ENCODE results near the gene BCAS3.
"Not testable (repeated sequence)": the region's sequence is repeated elsewhere in the genome, so short reads cannot be mapped to it uniquely, and the experiment has no call there.

BCAS3 gene

GRCh38 chr17:60677308-60678117 lies at the start of gene BCAS3:
Gene BCAS3 (plus strand): TSS chr17:60677851.
- DNase-seq: peak; percentile 97

- DNase-seq: no peak
These were observed 49.3 kb upstream of the BCAS3 start for GRCh38 chr17:60628252-60628889.

GRCh38 chr17:60629120-60629519 lies 48.5 kb upstream of the BCAS3 start:
- no peak for DNase-seq

DNA sequence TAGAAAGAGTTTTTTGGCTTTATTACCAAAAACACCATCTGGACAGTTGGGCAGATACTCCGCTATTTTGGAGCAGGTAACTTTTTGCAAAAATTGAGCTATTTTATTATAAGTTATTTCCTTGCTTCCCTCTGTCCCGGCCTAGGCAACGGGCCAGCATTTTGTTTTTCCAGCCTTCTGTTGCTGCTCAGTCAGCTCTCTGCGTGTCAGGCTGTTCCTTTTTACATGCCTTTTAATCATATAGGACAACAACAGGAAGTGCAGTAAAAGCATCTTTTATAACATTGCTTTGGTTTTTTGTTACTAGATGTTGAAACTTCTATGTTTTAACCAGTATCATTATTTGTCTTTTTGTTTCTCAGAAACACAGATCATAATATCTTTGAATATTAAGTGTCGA lies 47.3 kb upstream of the BCAS3 start:
- no peak for DNase-seq

DNA sequence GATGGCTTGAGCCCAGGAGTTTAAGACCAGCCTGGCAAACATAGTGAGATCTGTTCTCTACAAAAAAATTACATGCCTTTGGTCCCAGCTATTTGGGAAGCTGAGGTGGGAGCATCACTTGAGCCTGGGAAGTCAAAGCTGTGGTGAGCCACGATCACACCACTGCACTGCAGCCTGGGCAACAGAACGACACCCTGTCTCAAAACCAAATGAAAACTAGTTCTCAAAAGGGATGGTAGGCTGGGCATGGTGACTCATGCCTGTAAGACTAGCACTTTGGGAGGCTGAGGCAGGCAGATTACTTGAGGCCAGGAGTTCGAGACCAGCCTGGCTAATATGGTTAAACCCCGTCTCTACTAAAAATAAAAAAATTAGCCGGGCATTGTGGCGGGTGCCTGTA lies 46.5 kb upstream of the BCAS3 start:
- DNase-seq: no peak

DNA sequence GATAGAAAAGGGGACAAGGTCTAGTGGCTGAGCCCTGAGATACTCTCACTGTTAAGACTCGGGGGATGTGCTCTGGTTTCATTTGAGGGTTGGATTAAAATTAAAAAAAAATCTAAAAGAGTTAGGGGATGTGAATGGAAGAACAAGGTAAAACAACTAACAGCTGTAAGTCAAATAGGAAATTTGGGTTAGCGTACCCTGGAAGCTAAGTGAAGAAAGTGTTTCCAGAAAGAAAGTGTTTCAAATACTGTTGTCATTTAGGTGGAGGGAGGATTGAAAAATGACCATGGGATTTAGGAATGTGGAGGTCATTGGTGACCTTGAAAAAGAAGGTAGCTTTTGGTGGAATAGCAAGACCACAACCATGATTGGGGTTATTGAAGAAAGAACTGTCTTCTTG lies 40.0 kb upstream of the BCAS3 start:
- DNase-seq: no peak

GRCh38 chr17:60639019-60639330 lies 38.7 kb upstream of the BCAS3 start:
- no peak for DNase-seq

DNA sequence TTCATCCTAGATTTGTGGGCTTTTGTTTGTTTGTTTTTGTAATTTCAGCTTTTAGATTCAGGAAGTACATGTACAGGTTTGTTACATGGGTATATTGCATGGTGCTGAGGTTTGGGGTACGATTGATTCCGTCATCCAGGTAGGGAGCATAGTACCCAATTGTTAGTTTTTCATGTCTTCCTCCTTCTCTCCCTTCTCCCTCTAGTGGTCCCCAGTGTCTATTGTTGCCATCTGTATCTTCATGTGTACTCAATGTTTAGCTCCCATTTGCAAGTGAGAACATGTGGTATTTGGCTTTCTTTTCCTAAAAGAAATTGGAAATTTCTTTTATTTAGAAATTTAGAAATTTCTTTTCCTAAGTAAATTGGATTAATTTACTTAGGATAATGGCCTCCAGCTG lies 37.1 kb upstream of the BCAS3 start:
- no peak for DNase-seq

DNA sequence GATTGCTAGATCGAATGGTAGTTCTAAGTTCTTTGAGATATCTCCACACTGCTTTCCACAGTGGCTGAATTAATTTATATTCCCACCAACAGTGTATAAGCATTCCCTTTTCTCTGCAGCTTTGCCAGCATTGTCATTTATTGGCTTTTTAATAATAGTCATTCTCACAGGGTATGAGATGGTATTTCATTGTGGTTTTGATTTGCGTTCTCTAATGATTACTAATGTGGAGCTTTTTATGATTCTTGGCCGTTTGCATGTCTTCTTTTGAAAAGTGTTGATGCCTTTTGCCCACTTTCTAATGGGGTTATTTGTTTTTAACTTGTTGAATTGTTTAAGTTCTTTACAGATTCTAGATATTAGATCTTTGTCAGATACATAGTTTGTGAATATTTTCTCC lies 36.5 kb upstream of the BCAS3 start:
- no peak for DNase-seq

DNA sequence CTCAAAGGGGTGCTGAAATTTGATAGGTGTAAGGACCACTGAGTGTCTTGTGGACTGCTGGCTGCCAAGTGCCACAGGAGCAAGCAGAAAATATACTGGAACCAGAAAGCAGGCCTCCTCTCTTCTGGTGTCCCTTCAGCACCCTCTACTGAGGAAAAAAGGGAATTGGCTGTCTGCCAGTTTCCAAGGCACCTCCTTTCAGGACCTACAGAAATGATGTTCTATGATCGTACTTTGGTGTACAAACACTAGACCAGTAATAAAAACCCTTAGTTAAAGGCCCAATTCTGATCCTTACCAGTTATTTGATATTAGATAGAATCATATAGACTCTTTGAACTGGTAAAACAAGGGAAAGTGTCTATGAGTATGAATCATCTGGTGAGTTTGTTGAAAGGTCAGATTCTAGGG lies 35.8 kb upstream of the BCAS3 start:
- no peak for DNase-seq

- no peak for DNase-seq
These were observed 31.6 kb upstream of the BCAS3 start for GRCh38 chr17:60645918-60646523.

GRCh38 chr17:60646701-60647100 lies 30.9 kb upstream of the BCAS3 start:
- no peak for DNase-seq

- no peak for DNase-seq
These were observed 29.9 kb upstream of the BCAS3 start for GRCh38 chr17:60647705-60648104.

- DNase-seq: no peak
These were observed 25.0 kb upstream of the BCAS3 start for GRCh38 chr17:60652454-60653247.

- DNase-seq: no peak
These were observed 24.1 kb upstream of the BCAS3 start for GRCh38 chr17:60653569-60653968.

GRCh38 chr17:60656499-60656898 lies 21.2 kb upstream of the BCAS3 start:
- no peak for DNase-seq

- no peak for DNase-seq
These were observed 18.5 kb upstream of the BCAS3 start for GRCh38 chr17:60659156-60659555.

DNA sequence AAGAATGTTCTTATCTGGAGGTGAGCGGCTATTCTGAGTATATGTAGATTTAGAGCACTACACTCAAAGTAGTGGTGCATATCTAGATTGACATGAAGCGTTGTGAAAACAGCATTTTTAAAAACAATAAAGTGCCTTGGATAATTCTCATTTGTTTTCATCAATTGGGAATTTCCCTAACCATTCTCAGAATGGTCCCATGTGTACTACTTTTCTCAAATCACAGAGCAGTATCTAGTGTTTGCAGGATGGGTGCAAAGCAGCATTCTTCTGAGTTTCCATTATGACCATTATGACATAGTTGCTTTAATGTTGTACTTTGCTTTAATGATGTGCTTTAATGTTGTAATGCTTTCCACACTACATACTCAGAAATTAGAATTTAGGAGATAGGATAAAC lies 16.2 kb upstream of the BCAS3 start:
- DNase-seq: no peak

DNA sequence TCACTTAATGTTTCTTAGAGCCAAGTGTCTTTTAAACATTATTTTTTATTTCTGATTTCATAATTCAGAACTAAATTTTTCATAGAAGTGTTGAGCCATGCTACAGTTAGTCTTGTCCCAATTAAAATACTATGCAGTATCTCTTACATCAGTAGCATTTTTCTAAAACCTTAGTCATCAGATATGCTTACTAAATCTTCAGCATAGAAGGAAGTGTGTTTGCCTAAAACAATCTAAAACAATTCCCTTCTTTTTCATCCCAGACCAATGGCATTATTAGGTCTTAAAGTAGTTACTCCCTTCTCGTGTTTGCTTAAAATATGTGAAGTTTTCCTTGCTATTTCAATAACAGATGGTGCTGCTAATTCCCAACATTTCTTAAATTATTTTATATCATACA lies 13.6 kb upstream of the BCAS3 start:
- no peak for DNase-seq

DNA sequence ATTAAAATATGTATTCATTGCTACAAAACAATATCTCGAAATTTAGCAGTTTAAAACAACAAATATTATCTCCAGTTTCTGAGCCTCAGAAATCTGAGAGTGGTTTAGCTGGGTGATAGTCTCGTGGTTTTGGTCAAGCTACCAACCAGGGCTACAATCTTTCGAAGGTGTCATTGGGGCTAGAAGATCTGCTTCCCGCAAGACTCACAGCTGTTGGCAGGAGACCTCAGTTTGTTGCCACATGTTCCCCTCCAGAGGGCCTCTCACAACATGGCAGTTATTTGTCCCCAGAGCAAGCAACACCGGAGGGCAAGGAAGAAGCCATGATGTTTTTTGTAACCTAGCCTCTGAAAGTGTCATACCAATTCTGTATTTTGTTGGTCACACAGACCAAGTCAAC lies 12.0 kb upstream of the BCAS3 start:
- DNase-seq: no peak

- DNase-seq: not testable (repeated sequence)
These were observed 8.9 kb upstream of the BCAS3 start for GRCh38 chr17:60668741-60669140.

DNA sequence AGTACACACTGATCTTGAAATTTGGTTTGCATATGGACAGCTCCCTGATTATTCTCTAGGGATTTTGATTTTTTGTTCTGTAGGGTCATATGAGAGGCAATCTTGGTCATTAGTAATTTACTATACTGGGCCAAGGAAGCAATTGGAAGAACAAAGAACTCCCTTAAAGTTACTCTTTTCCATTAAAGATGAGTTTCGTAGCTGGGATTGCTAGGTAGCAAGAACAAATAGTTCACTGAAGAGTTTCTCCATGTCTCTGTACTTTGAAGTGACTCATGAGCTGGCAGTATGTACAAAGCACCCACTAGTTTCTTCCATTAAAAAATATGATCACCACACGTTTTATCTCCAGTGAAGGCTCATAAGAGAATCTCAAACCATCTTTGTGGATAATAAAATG lies 6.2 kb upstream of the BCAS3 start:
- no peak for DNase-seq

- DNase-seq: not testable (repeated sequence)
These were observed 3.0 kb upstream of the BCAS3 start for GRCh38 chr17:60674637-60675036.

GRCh38 chr17:60675997-60676396 lies 1.7 kb upstream of the BCAS3 start:
- no peak for DNase-seq
